HepG2 (cell line): ENCODE results near the gene STPG4.

ENCODE experiments used
- CTCF ChIP-seq: sonication (generic); formaldehyde crosslinking; IDR thresholded peaks from 2 replicates; pipeline ENCODE4 v1.5.0; 2020; ENCODE audit warnings: mild to moderate bottlenecking, missing genetic modification reagents, moderate library complexity
- SMC3 ChIP-seq: IDR thresholded peaks from 2 replicates; pipeline ENCODE4 v1.6.1; 2011; ENCODE audit warnings: low read length, improper control_type of control experiment
- ZBTB1 ChIP-seq: sonication (generic); formaldehyde crosslinking; IDR thresholded peaks from 2 replicates; pipeline ENCODE4 v1.4.0; 2020; ENCODE audit warnings: missing genetic modification reagents, borderline replicate concordance
- ZNF292 ChIP-seq: sonication (generic); formaldehyde crosslinking; IDR thresholded peaks from 2 replicates; pipeline ENCODE4 v1.8.1; 2022; ENCODE audit warnings: mild to moderate bottlenecking, low read depth, missing genetic modification reagents, borderline replicate concordance
- ZNF747 ChIP-seq: sonication (generic); formaldehyde crosslinking; IDR thresholded peaks from 2 replicates; pipeline ENCODE4 v1.8.1; 2023; ENCODE audit warnings: missing genetic modification reagents, mild to moderate bottlenecking, borderline replicate concordance

GRCh38 chr2:47167149-47167548, 12.0 kb upstream of the STPG4 start:
- TF ChIP-seq ZNF292 (CRISPR knock-in tag), result no peak
- TF ChIP-seq SMC3, result no peak
- no peak for TF ChIP-seq CTCF (CRISPR knock-in tag)
- no peak for TF ChIP-seq ZBTB1
- no peak for TF ChIP-seq ZNF747 (CRISPR knock-in tag)
